Measurements from ENCODE around the gene SMAD3. TPM values are rescaled to one million over a fixed set of nuclear protein-coding genes. Genes with fewer than 3 reads are reported as not detected.

The SMAD3 gene
- total and polyA plus RNA-seq, 2 donors, result 8.8 to 21.6 TPM

DNA sequence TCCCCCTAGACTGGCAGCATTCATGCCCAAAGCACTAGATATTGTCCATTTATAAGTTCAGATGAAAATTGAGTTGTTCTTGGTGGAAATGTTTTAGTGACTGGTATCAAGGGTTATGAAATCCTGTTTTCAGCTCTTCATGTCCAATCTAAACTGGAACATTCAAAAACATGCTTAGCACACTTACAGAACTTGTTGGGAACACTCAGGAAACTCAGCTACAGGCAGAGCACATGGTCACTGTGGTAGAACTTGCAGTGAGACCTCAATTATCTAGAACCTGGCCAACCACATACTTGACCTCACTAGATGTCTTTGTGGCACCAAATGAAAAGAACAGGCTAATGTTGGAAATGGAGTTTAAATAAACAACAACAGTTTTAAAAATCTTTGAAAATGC is 88.8 kb downstream of the SMAD3 start:
- DNase-seq (ENCODE audit: low read depth in 6 of 9, low spot score in 9 of 9), result no peak
- no peak overlapping the region for H3K4me3 ChIP-seq (ENCODE audit: low read length in 2 of 2)
- H3K27me3 ChIP-seq (ENCODE audit: control insufficient read depth in 2 of 2, insufficient read depth in 1 of 2, low read length in 1 of 2), result no peaks in the 10 kb centered on the region
- peaks cover 0 to 3% of the 10 kb centered on the region in 2 donors for H3K36me3 ChIP-seq (ENCODE audit: control insufficient read depth in 2 of 2, insufficient read depth in 2 of 2, low read length in 1 of 2)
- peaks cover 5 to 37% of the 10 kb centered on the region in 2 donors for H3K4me1 ChIP-seq (ENCODE audit: control insufficient read depth in 2 of 2, insufficient read depth in 2 of 2, low read length in 2 of 2)
- H3K27ac ChIP-seq (ENCODE audit: low read depth in 1 of 2, low read length in 1 of 2), result peak overlapping the region in 1 of 2 donors; percentile 11
- no peaks in the 10 kb centered on the region for H3K9me3 ChIP-seq (ENCODE audit: control insufficient read depth in 2 of 2, insufficient read depth in 1 of 2, low read length in 1 of 2)

DNA sequence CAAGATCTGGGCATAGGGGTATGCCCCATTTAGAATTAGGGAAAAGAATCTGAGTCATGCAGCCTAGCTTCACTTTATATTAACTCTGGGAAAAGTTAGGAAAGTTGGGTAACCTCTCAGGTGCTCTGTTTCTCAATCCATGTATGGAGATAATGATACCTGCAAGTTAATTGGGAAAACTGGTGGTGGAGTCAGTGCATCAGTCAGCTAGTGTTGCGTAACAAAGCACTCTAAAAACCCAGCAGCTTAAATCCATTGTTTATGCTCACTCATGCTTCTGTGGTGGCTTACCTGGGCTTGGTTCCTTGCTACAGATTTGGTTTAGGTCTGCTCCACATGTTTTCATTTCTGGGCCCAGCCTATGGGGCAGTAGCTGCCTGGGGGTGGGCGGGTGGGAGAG is 91.0 kb downstream of the SMAD3 start:
- Histone ChIP-seq H3K27ac (ENCODE audit: low read depth in 1 of 2, low read length in 1 of 2) (no peak overlapping the region), H3K27me3 (ENCODE audit: control insufficient read depth in 2 of 2, insufficient read depth in 1 of 2, low read length in 1 of 2) (no peaks in the 10 kb centered on the region), H3K4me1 (ENCODE audit: control insufficient read depth in 2 of 2, insufficient read depth in 2 of 2, low read length in 2 of 2) (peaks cover 0 to 25% of the 10 kb centered on the region in 2 donors), H3K9me3 (ENCODE audit: control insufficient read depth in 2 of 2, insufficient read depth in 1 of 2, low read length in 1 of 2) (no peaks in the 10 kb centered on the region), H3K36me3 (ENCODE audit: control insufficient read depth in 2 of 2, insufficient read depth in 2 of 2, low read length in 1 of 2) (peaks cover 0 to 3% of the 10 kb centered on the region in 2 donors), H3K4me3 (ENCODE audit: low read length in 2 of 2) (no peak overlapping the region)
- 98% methylated on average over 2 of the region's 2 CpGs for WGBS
- no peak for DNase-seq (ENCODE audit: low read depth in 6 of 9, low spot score in 9 of 9)

DNA sequence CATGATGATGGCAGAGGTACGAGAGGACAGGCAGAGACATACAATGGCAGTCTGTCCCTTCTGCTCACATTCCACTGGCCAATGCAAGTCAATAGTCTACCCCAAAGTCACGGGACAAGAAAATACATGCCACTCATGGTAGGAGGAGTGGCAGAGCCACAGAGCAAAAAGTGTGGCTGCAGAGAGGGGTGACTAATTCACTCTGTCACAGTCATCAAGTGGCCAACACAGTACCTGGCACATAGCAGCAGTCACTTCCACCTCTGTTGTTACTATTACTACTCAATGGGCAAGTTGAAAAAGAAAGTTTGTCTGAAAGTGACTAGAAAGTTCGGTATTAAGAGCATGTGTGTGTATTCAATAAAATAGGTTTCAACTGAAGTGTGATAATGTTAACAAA is 91.4 kb downstream of the SMAD3 start:
- 100% methylated on average over 3 of the region's 3 CpGs for WGBS
- no peak overlapping the region for H3K27ac ChIP-seq (ENCODE audit: low read depth in 1 of 2, low read length in 1 of 2)
- no peak overlapping the region for H3K4me3 ChIP-seq (ENCODE audit: low read length in 2 of 2)
- no peak for DNase-seq (ENCODE audit: low read depth in 6 of 9, low spot score in 9 of 9)
- peaks cover 0 to 3% of the 10 kb centered on the region in 2 donors for H3K36me3 ChIP-seq (ENCODE audit: control insufficient read depth in 2 of 2, insufficient read depth in 2 of 2, low read length in 1 of 2)
- no peaks in the 10 kb centered on the region for H3K27me3 ChIP-seq (ENCODE audit: control insufficient read depth in 2 of 2, insufficient read depth in 1 of 2, low read length in 1 of 2)
- no peaks in the 10 kb centered on the region for H3K9me3 ChIP-seq (ENCODE audit: control insufficient read depth in 2 of 2, insufficient read depth in 1 of 2, low read length in 1 of 2)
- peaks cover 0 to 25% of the 10 kb centered on the region in 2 donors for H3K4me1 ChIP-seq (ENCODE audit: control insufficient read depth in 2 of 2, insufficient read depth in 2 of 2, low read length in 2 of 2)

DNA sequence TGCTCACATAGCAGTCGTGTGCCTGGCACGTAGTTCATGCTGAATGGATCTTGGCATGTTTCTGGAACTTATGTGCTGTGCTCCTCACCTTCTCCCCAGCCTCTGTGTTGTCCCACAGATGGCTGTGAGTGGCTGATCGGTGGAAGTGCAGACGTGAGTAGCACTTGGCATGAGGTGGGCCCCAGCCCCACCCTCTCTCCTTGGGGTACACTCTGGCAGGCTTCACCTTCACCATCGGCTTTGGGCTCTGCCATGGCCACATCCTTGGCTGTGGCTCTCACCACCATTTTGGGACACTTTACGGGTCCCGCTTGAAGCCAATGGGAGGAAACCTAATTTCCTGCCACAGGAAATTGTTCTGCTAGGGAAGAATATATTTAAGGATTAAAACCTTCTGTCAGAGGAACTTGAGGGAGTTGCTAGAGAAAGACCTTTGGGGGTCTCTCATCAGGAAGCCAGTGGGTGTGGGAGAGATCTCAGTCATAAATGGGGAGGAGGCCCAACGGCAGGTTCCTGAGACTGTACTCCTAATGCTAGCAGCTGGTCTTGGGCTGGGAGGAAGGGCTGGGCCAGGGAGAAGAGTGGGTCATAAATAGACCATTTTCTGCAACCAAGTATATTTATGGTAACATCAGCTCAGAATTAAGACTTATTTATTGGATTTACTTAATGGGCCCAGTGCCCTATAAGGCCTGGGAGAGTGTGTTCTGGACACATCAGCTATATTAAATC is 92.3 kb downstream of the SMAD3 start:
- H3K4me3 ChIP-seq (ENCODE audit: low read length in 2 of 2), result no peak overlapping the region
- H3K36me3 ChIP-seq (ENCODE audit: control insufficient read depth in 2 of 2, insufficient read depth in 2 of 2, low read length in 1 of 2), result peaks cover 0 to 3% of the 10 kb centered on the region in 2 donors
- H3K4me1 ChIP-seq (ENCODE audit: control insufficient read depth in 2 of 2, insufficient read depth in 2 of 2, low read length in 2 of 2), result peaks cover 0 to 22% of the 10 kb centered on the region in 2 donors
- H3K27ac ChIP-seq (ENCODE audit: low read depth in 1 of 2, low read length in 1 of 2), result no peak overlapping the region
- H3K9me3 ChIP-seq (ENCODE audit: control insufficient read depth in 2 of 2, insufficient read depth in 1 of 2, low read length in 1 of 2), result no peaks in the 10 kb centered on the region
- H3K27me3 ChIP-seq (ENCODE audit: control insufficient read depth in 2 of 2, insufficient read depth in 1 of 2, low read length in 1 of 2), result no peaks in the 10 kb centered on the region
- no peak for DNase-seq (ENCODE audit: low read depth in 6 of 9, low spot score in 9 of 9)
- WGBS, result 53% methylated on average over 8 of the region's 8 CpGs

DNA sequence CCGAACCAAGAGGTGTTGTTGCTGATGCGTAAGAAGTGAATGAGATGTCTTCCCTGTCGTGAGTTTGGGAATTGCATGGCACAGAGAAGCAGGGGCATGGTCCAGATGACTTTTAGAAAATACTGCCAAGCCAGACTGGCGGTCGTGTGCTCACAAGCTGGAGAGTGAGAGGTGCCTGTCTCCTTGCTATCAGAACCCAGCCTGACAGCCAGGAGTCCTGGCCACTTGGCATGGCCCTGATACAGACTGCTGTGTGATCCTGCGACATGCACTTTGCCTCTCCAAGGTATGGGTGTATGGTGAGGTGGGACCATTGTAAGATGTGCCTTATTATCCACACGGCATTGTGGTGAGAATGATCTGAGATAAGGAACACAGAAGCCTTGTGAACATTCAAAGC is 93.0 kb downstream of the SMAD3 start:
- peaks cover 0 to 3% of the 10 kb centered on the region in 2 donors for H3K36me3 ChIP-seq (ENCODE audit: control insufficient read depth in 2 of 2, insufficient read depth in 2 of 2, low read length in 1 of 2)
- H3K9me3 ChIP-seq (ENCODE audit: control insufficient read depth in 2 of 2, insufficient read depth in 1 of 2, low read length in 1 of 2), result no peaks in the 10 kb centered on the region
- H3K4me1 ChIP-seq (ENCODE audit: control insufficient read depth in 2 of 2, insufficient read depth in 2 of 2, low read length in 2 of 2), result peaks cover 0 to 18% of the 10 kb centered on the region in 2 donors
- no peaks in the 10 kb centered on the region for H3K27me3 ChIP-seq (ENCODE audit: control insufficient read depth in 2 of 2, insufficient read depth in 1 of 2, low read length in 1 of 2)
- DNase-seq (ENCODE audit: low read depth in 6 of 9, low spot score in 9 of 9), result no peak
- H3K27ac ChIP-seq (ENCODE audit: low read depth in 1 of 2, low read length in 1 of 2), result no peak overlapping the region
- WGBS, result over 99% methylated on average over 7 of the region's 7 CpGs
- no peak overlapping the region for H3K4me3 ChIP-seq (ENCODE audit: low read length in 2 of 2)

DNA sequence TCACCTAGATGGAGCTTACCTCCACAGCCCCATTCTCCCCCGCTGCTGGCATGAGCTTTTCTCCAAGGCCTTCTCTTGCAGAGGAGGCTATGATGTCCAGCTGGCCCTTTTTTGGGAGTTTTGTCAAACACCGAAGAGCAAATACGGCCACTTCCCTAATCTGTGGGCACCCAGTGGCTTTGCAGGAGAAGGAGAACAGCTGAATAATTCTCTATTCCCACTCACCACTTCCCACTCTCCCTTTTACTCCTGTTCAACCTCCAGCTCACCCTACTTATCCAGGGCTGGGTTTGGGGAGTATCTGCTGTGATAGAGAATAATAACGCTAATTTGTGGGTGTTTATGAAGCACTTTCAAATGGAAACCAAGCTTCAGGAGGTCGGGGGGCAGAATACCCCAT is 96.0 kb downstream of the SMAD3 start:
- H3K4me1 ChIP-seq (ENCODE audit: control insufficient read depth in 2 of 2, insufficient read depth in 2 of 2, low read length in 2 of 2), result peaks cover 0 to 11% of the 10 kb centered on the region in 2 donors
- no peak overlapping the region for H3K27ac ChIP-seq (ENCODE audit: low read depth in 1 of 2, low read length in 1 of 2)
- no peak for DNase-seq (ENCODE audit: low read depth in 6 of 9, low spot score in 9 of 9)
- 93% methylated on average over 5 of the region's 5 CpGs for whole genome bisulfite sequencing
- H3K4me3 ChIP-seq (ENCODE audit: low read length in 2 of 2), result no peak overlapping the region
- H3K36me3 ChIP-seq (ENCODE audit: control insufficient read depth in 2 of 2, insufficient read depth in 2 of 2, low read length in 1 of 2), result peaks cover 4 to 6% of the 10 kb centered on the region in 2 donors
- no peaks in the 10 kb centered on the region for H3K9me3 ChIP-seq (ENCODE audit: control insufficient read depth in 2 of 2, insufficient read depth in 1 of 2, low read length in 1 of 2)
- H3K27me3 ChIP-seq (ENCODE audit: control insufficient read depth in 2 of 2, insufficient read depth in 1 of 2, low read length in 1 of 2), result no peaks in the 10 kb centered on the region

DNA sequence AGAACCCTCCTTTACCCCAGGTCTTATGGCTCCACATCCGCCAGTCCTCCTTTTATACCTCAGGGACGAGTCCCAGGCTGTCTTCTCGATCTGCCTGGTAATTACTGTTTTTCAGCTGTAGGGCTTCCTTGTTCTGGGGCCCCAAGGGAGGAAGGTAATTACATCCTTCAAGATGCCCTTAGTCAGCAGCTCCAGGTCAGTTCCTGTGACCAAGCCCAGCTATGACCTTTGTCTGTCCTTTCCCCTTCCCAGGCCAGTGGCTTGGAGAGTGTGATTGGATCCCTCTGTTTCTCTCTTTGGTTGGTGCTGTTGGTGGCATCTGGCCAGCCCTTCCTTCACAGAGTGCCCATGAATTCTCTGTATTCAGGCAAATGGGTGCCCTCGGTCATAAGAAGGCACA is 96.5 kb downstream of the SMAD3 start:
- peaks cover 0 to 11% of the 10 kb centered on the region in 2 donors for H3K4me1 ChIP-seq (ENCODE audit: control insufficient read depth in 2 of 2, insufficient read depth in 2 of 2, low read length in 2 of 2)
- no peak overlapping the region for H3K4me3 ChIP-seq (ENCODE audit: low read length in 2 of 2)
- no peak for DNase-seq (ENCODE audit: low read depth in 6 of 9, low spot score in 9 of 9)
- 97% methylated on average over 4 of the region's 4 CpGs for WGBS
- peaks cover 4 to 6% of the 10 kb centered on the region in 2 donors for H3K36me3 ChIP-seq (ENCODE audit: control insufficient read depth in 2 of 2, insufficient read depth in 2 of 2, low read length in 1 of 2)
- H3K27ac ChIP-seq (ENCODE audit: low read depth in 1 of 2, low read length in 1 of 2), result no peak overlapping the region
- H3K27me3 ChIP-seq (ENCODE audit: control insufficient read depth in 2 of 2, insufficient read depth in 1 of 2, low read length in 1 of 2), result no peaks in the 10 kb centered on the region
- no peaks in the 10 kb centered on the region for H3K9me3 ChIP-seq (ENCODE audit: control insufficient read depth in 2 of 2, insufficient read depth in 1 of 2, low read length in 1 of 2)

DNA sequence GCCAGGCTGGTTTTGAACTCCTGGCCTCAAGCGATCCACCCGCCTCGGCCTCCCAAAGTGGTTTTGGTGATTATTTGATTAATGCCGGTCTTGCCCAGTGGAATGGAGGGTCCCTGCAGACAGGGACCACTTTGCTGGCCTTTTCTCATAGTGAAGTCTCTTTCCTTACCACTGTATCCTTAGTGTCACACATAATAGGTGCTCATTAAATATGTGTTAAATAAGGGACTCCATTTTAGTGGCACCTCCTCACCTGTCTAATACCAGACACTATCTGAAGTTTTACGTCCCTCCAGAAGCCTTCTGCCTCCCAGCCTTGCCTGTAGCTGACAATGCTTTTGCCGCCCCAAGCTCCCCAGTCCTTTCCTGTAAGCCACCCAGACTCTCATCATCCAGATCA is 97.8 kb downstream of the SMAD3 start:
- H3K4me1 ChIP-seq (ENCODE audit: control insufficient read depth in 2 of 2, insufficient read depth in 2 of 2, low read length in 2 of 2), result peaks cover 0 to 3% of the 10 kb centered on the region in 2 donors
- no peak for DNase-seq (ENCODE audit: low read depth in 6 of 9, low spot score in 9 of 9)
- no peaks in the 10 kb centered on the region for H3K27me3 ChIP-seq (ENCODE audit: control insufficient read depth in 2 of 2, insufficient read depth in 1 of 2, low read length in 1 of 2)
- H3K9me3 ChIP-seq (ENCODE audit: control insufficient read depth in 2 of 2, insufficient read depth in 1 of 2, low read length in 1 of 2), result no peaks in the 10 kb centered on the region
- no peak overlapping the region for H3K27ac ChIP-seq (ENCODE audit: low read depth in 1 of 2, low read length in 1 of 2)
- H3K4me3 ChIP-seq (ENCODE audit: low read length in 2 of 2), result no peak overlapping the region
- peaks cover 4 to 6% of the 10 kb centered on the region in 2 donors for H3K36me3 ChIP-seq (ENCODE audit: control insufficient read depth in 2 of 2, insufficient read depth in 2 of 2, low read length in 1 of 2)
- WGBS, result 98% methylated on average over 6 of the region's 6 CpGs

DNA sequence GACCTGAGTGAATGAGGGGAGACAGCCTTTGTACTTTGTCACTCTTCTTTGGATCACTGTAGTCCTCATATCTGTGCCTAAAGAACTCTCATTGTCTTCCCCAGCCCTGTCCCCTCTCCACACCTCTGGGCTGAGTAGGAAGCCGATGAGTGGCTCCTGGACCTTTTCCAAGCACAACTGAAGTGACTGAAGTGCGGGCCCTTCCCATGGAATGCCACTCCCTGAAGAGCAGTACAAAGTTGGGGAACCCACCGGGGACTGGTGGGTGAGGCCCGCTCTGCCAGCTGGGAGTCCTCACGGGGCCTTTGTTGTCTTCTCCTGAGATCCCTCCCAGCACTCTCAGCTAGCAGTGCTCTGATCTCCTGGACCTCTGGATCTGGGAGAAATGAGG is 99.0 kb downstream of the SMAD3 start:
- Histone ChIP-seq H3K36me3 (ENCODE audit: control insufficient read depth in 2 of 2, insufficient read depth in 2 of 2, low read length in 1 of 2) (peaks cover 4 to 6% of the 10 kb centered on the region in 2 donors), H3K27ac (ENCODE audit: low read depth in 1 of 2, low read length in 1 of 2) (no peak overlapping the region), H3K4me1 (ENCODE audit: control insufficient read depth in 2 of 2, insufficient read depth in 2 of 2, low read length in 2 of 2) (no peaks in the 10 kb centered on the region), H3K9me3 (ENCODE audit: control insufficient read depth in 2 of 2, insufficient read depth in 1 of 2, low read length in 1 of 2) (no peaks in the 10 kb centered on the region), H3K4me3 (ENCODE audit: low read length in 2 of 2) (no peak overlapping the region), H3K27me3 (ENCODE audit: control insufficient read depth in 2 of 2, insufficient read depth in 1 of 2, low read length in 1 of 2) (no peaks in the 10 kb centered on the region)
- 95% methylated on average over 5 of the region's 5 CpGs for WGBS
- no peak for DNase-seq (ENCODE audit: low read depth in 6 of 9, low spot score in 9 of 9)
